Colonic mucosa (tissue), 4 donors: ENCODE results near the gene UBE4B. TPM values are rescaled to one million over a fixed set of nuclear protein-coding genes. Genes with fewer than 3 reads are reported as not detected.
"Not testable (repeated sequence)": the region's sequence is repeated elsewhere in the genome, so short reads cannot be mapped to it uniquely, and the experiment has no call there.

ENCODE experiments used
- DNase-seq: peaks from one replicate; pipeline ENCODE4 v3.0.0-alpha.2; 2020
- H3K27ac ChIP-seq: fragments of 200-600 bp; one replicate; pipeline ENCODE4 v1.8.0; 2021
- H3K27me3 ChIP-seq: fragments of 200-600 bp; one replicate; pipeline ENCODE4 v1.8.0; 2021
- H3K36me3 ChIP-seq: fragments of 200-600 bp; one replicate; pipeline ENCODE4 v1.8.0; 2021
- H3K4me1 ChIP-seq: fragments of 200-600 bp; one replicate; pipeline ENCODE4 v1.8.0; 2021; ENCODE audit warnings: mild to moderate bottlenecking
- H3K4me3 ChIP-seq: fragments of 200-600 bp; one replicate; pipeline ENCODE4 v1.8.0; 2021
- H3K9ac ChIP-seq, 2 donors: one replicate each; pipeline ENCODE4 v1.7.0; 2013; ENCODE audit warnings: control low read depth in 2 of 2, low read depth in 2 of 2, low read length in 2 of 2
- H3K9me3 ChIP-seq: fragments of 200-600 bp; one replicate; pipeline ENCODE4 v1.8.0; 2021
- intact Hi-C: fragments of 100-400 bp; cut with DNase I; formaldehyde crosslinking; loops from one replicate; pipeline ENCODE4 v1.14.1; 2022
- total RNA-seq, 2 donors: library from RNA; stranded (reverse); fragmentation: NEBNext Ultra II Directional in 1 of 2; extraction: Animal tissue kit (Norgen Biotek cat#: 25700) in 1 of 2; gene quantifications; one replicate each; pipeline ENCODE4 v1.2.1, GENCODE V29; 2021
- TF ChIP-seq, protein P1 (sequence below): fragments of 200-600 bp; IDR thresholded peaks from one replicate; pipeline ENCODE4 v1.8.0; 2022; ENCODE audit warnings: antibody characterized with exemption, mild to moderate bottlenecking
- donor health status: healthy.
- donor health status: DM: no; HTN: no; CAD: no.
- donor health status: DM: no; HTN: no; CAD: no.

The UBE4B gene
- total RNA-seq, 2 donors from 2014 or later: 34.6 to 40.9 TPM

DNA sequence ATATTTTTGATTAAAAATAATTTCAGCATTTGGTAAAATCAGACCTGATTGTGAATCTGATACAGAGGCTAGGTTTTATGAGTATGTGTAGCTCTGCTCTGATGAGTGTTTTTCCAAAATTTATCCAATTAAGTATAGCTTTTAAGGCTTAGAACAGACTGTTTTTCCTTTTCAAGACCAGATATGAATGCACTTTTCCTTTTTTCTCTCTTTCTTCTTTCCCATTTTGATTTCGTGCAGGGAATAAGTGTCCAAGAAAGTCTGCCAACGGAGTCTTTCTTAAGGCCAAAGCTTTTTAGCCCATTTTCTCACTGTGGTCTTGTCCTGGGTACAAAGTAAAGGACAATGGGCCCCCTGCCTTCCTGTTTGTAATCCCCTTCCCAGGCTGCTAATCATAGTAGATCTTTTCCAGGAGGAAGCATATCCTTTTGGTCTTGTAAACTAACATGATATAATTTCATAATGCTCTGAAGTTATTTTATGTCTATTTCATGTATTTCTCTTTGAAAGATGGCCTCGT lies 180.5 kb downstream of the UBE4B start:
- Histone ChIP-seq H3K4me1 (no peaks in the 10 kb centered on the region), H3K9ac (no peak overlapping the region), H3K9me3 (no peaks in the 10 kb centered on the region), H3K27me3 (no peaks in the 10 kb centered on the region), H3K27ac (no peak overlapping the region), H3K36me3 (no peaks in the 10 kb centered on the region), H3K4me3 (no peak overlapping the region)
- TF ChIP-seq, protein P1, sequence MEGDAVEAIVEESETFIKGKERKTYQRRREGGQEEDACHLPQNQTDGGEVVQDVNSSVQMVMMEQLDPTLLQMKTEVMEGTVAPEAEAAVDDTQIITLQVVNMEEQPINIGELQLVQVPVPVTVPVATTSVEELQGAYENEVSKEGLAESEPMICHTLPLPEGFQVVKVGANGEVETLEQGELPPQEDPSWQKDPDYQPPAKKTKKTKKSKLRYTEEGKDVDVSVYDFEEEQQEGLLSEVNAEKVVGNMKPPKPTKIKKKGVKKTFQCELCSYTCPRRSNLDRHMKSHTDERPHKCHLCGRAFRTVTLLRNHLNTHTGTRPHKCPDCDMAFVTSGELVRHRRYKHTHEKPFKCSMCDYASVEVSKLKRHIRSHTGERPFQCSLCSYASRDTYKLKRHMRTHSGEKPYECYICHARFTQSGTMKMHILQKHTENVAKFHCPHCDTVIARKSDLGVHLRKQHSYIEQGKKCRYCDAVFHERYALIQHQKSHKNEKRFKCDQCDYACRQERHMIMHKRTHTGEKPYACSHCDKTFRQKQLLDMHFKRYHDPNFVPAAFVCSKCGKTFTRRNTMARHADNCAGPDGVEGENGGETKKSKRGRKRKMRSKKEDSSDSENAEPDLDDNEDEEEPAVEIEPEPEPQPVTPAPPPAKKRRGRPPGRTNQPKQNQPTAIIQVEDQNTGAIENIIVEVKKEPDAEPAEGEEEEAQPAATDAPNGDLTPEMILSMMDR: no peak
- intact Hi-C loops: loop anchor here (5.0 kb wide), 1 partner anchor 124 kb away; no protein-coding TSS in a partner anchor
- no peak for DNase-seq

DNA sequence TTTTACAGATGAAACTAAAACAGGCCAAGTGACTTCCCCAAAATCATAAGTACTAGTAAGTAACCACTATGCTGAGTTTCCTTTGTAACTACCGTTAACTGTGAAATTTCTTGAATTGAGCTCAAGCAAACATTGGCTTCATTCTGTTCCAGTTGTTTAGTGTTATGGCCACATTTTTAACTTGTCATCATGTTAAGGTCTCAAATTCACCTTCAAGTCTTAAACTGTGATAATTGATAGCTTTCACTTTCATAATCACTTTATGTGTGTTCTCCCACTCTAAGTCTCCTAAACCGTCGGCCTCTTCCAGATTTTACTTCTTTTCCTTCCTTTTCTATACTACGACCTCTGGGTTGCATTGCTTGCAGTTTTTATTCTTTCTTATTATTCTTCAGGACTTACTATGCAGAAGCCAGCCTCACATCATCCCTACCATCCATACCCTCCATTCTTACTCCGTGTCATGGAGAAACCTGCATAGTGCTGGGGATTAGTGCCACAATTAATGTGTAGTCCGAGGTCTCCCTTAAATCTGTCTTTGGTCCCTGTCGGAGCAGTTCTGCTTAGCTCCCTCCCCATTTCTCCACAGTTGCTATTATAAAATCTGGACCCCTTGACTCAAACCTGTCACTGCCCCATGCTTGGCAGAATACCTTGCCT lies 183.5 kb downstream of the UBE4B start:
- H3K27ac ChIP-seq: no peak overlapping the region
- H3K27me3 ChIP-seq: no peaks in the 10 kb centered on the region
- no peaks in the 10 kb centered on the region for H3K9me3 ChIP-seq
- H3K4me3 ChIP-seq: no peak overlapping the region
- TF ChIP-seq, protein P1: no peak
- DNase-seq: no peak
- no peaks in the 10 kb centered on the region for H3K4me1 ChIP-seq
- intact Hi-C loops: no loop called here
- H3K36me3 ChIP-seq: no peaks in the 10 kb centered on the region
- no peak overlapping the region for H3K9ac ChIP-seq

DNA sequence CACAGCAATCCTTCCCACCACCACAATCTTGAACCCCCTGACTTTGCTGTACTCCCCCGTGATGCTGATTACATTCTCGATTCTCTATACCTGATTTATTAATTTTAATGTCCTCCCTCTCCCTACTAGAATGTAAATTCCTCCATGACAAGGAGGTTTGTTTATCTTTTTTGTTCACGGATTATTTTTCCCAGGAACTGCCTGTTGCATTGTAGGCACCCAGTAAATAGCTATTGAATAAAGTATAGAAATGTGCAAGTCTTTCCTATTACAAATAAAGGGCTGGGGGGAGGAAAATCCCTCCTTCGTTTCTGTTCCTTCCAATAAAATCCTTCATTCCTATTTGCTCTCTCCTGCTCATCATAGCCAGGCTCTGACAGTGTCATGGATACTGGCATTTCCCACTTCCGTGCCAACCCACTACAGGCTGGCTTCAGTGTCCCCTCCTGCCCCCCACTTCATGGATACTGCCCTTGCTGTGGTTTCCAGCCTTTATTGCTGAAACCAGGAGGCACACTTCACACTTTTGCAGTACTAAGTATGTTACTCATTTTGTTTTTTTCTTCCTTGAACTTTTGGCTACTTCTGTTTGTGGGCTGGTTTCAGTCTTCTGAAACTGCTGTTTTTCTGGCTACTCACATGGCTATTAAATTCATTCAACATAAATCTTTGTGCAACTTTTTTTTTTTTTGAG lies 185.1 kb downstream of the UBE4B start:
- no peaks in the 10 kb centered on the region for H3K27me3 ChIP-seq
- TF ChIP-seq, protein P1: no peak
- intact Hi-C loops: no loop called here
- no peak for DNase-seq
- H3K9me3 ChIP-seq: no peaks in the 10 kb centered on the region
- H3K9ac ChIP-seq: no peak overlapping the region
- no peak overlapping the region for H3K4me3 ChIP-seq
- no peaks in the 10 kb centered on the region for H3K4me1 ChIP-seq
- H3K27ac ChIP-seq: no peak overlapping the region
- H3K36me3 ChIP-seq: no peaks in the 10 kb centered on the region

DNA sequence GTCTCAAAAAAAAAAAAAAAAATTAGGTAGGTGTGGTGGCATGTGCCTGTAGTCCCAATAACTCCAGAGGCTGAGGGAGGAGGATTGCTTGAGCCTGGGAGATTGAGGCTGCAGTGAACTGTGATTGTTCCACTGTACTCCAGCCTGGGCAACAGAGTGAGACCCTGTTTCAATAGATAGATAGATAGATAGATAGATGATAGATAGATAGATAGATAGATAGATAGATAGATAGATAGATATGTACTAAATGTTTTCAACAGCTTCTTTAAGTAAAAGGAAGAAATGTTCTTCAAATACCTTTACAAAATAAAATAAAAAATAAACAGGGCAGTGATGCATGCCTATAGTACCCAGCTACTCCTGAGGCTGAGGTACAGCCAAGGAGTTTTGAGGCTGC lies 187.4 kb downstream of the UBE4B start:
- intact Hi-C loops: no loop called here
- TF ChIP-seq, protein P1: no peak
- H3K9me3 ChIP-seq: no peaks in the 10 kb centered on the region
- H3K27ac ChIP-seq: no peak overlapping the region
- no peaks in the 10 kb centered on the region for H3K36me3 ChIP-seq
- no peak overlapping the region for H3K9ac ChIP-seq
- no peaks in the 10 kb centered on the region for H3K27me3 ChIP-seq
- H3K4me3 ChIP-seq: no peak overlapping the region
- DNase-seq: no peak
- H3K4me1 ChIP-seq: no peaks in the 10 kb centered on the region

DNA sequence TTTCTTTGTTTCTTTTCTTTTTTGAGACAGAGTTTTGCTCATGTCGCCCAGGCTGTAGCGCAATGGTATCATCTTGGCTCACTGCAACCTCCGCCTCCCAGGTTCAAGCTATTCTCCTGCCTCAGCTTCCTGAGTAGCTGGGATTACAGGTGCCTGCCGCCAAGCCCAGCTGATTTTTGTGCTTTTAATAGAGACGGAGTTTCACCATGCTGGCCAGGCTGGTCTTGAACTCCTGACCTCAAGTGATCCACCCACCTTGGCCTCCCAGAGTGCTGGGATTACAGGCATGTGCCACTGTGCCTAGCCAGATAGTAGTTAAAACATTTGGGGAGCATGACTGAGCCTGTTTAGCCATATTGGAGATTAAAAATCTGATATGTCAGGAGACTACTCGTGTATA lies 187.9 kb downstream of the UBE4B start:
- H3K9ac ChIP-seq, H3K36me3 ChIP-seq, H3K4me1 ChIP-seq, H3K9me3 ChIP-seq, DNase-seq, H3K27ac ChIP-seq, intact Hi-C loops, H3K27me3 ChIP-seq, H3K4me3 ChIP-seq: not testable (repeated sequence)

DNA sequence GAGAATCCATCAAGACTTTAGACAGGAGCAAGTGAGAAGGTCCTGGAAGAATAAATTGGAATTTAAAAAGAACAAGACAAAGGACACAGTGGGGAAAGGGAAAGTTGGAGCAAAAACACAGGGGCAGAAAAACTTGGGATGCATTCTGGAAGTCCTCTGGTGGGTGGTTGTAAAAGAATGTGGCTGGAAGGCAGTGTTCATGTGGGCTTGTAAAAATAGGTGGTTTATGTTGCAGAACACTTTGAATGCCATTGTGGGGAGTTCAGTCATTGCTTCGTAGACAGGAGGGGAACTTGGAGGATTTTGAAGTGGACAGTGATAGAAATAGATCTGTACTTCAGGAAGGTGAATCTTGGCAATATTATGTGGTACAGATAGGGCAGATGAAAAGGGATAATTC lies 192.8 kb downstream of the UBE4B start:
- DNase-seq: no peak
- H3K27ac ChIP-seq: no peak overlapping the region
- H3K4me3 ChIP-seq: no peak overlapping the region
- no peaks in the 10 kb centered on the region for H3K9me3 ChIP-seq
- intact Hi-C loops: no loop called here
- H3K9ac ChIP-seq: no peak overlapping the region
- H3K27me3 ChIP-seq: no peaks in the 10 kb centered on the region
- no peaks in the 10 kb centered on the region for H3K4me1 ChIP-seq
- TF ChIP-seq, protein P1: no peak
- no peaks in the 10 kb centered on the region for H3K36me3 ChIP-seq
